Caco-2 (cell line): ENCODE results near the gene TMEM178A. TPM values are rescaled to one million over a fixed set of nuclear protein-coding genes. Genes with fewer than 3 reads are reported as not detected.

Experiments used
- BruUV-seq: library from RNA; stranded (reverse); fragments of 400-500 nt; replicated peaks from 2 replicates; lab custom pipeline; 2021; lab: Mats Ljungman, UMichigan
- CTCF ChIA-PET: fragments of 300-600 bp; sonication (Branson Sonifier 250); formaldehyde crosslinking; loops from one replicate; lab custom pipeline; 2022; ENCODE audit warnings: antibody characterized with exemption; lab: Charles Lee
- POLR2A ChIA-PET: fragments of 300-600 bp; sonication (Branson Sonifier 250); formaldehyde crosslinking; loops from one replicate; lab custom pipeline; 2022; ENCODE audit warnings: antibody characterized with exemption; lab: Charles Lee
- DNase-seq, 2 experiments: peaks; one replicate each; pipeline versions ENCODE4 v3.0.0 to v3.0.0-alpha.2; 2020 to 2022
- H3K27me3 ChIP-seq: replicated peaks from 2 replicates; pipeline ENCODE4 v1.6.0; 2011; ENCODE audit warnings: low read length; ENCODE audit not compliant: control insufficient read depth, insufficient read depth
- H3K36me3 ChIP-seq: 2 replicates; pipeline ENCODE4 v1.5.1; 2011; ENCODE audit warnings: low read length; ENCODE audit not compliant: control insufficient read depth, insufficient read depth
- H3K4me1 ChIP-seq: fragments of 250-450 bp; sonication (Bioruptor Pico); 2 replicates; pipeline ENCODE4 v1.5.1; 2020; ENCODE audit warnings: mild to moderate bottlenecking
- H3K4me3 ChIP-seq: 2 replicates; pipeline ENCODE4 v1.5.1; 2011; ENCODE audit warnings: low read depth, mild to moderate bottlenecking, control low read depth, low read length
- H3K9me3 ChIP-seq: fragments of 250-450 bp; sonication (Bioruptor Pico); 2 replicates; pipeline ENCODE4 v1.5.1; 2020; ENCODE audit warnings: mild to moderate bottlenecking, moderate library complexity
- H3K27ac Mint-ChIP-seq: one replicate; pipeline ENCODE4 v1.8.0; 2022; ENCODE audit warnings: mixed read lengths; ENCODE audit not compliant: unreplicated experiment
- H3K27me3 Mint-ChIP-seq: one replicate; pipeline ENCODE4 v1.8.0; 2022; ENCODE audit warnings: mixed read lengths; ENCODE audit not compliant: insufficient read depth, unreplicated experiment
- H3K36me3 Mint-ChIP-seq: one replicate; pipeline ENCODE4 v1.8.0; 2022; ENCODE audit warnings: mild to moderate bottlenecking, mixed read lengths; ENCODE audit not compliant: insufficient read depth, unreplicated experiment
- H3K4me1 Mint-ChIP-seq: one replicate; pipeline ENCODE4 v1.8.0; 2022; ENCODE audit warnings: low read depth, mixed read lengths; ENCODE audit not compliant: unreplicated experiment
- H3K4me3 Mint-ChIP-seq: one replicate; pipeline ENCODE4 v1.8.0; 2022; ENCODE audit warnings: mild to moderate bottlenecking, moderate library complexity, mixed read lengths; ENCODE audit not compliant: unreplicated experiment
- H3K9me3 Mint-ChIP-seq: one replicate; pipeline ENCODE4 v1.8.0; 2022; ENCODE audit warnings: mixed read lengths; ENCODE audit not compliant: unreplicated experiment
- CTCF ChIP-seq, 2 experiments: fragments of 200-600 bp in 1 of 2; IDR thresholded peaks; 1 replicate in 1 of 2; 2 replicates in 1 of 2; pipeline versions ENCODE4 v1.5.1 to v1.8.0; 2011 to 2022; ENCODE audit warnings: antibody characterized with exemption in 1 of 2, control low read depth in 1 of 2, inconsistent platforms in 1 of 2, low read depth in 1 of 2, low read length in 1 of 2, mild to moderate bottlenecking in 1 of 2, moderate library complexity in 1 of 2; ENCODE audit not compliant: insufficient read depth in 1 of 2, severe bottlenecking in 1 of 2, unreplicated experiment in 1 of 2
- intact Hi-C: fragments of 100-400 bp; cut with micrococcal nuclease; formaldehyde crosslinking; loops from one replicate; pipeline ENCODE4 v1.10.0; 2022; ENCODE audit not compliant: unreplicated experiment
- total RNA-seq: library from RNA; stranded (reverse); gene quantifications from 2 replicates; pipeline ENCODE4 v1.2.3, GENCODE V29; 2022

Gene TMEM178A
- total RNA-seq, 1 experiment from 2014 or later, result 0.29 TPM

GRCh38 chr2:39688181-39688580 lies 22.5 kb downstream of the TMEM178A start:
- H3K27ac Mint-ChIP-seq, result no peak overlapping the region
- H3K27me3 ChIP-seq, result no peaks in the 10 kb centered on the region
- H3K27me3 Mint-ChIP-seq, result peaks cover 17% of the 10 kb centered on the region
- DNase-seq, result no peak
- ChIA-PET POLR2A (no interaction called here), CTCF (interaction anchor here (0.6 kb wide), 1 partner anchor 38 kb away, joined by 3 read pairs; no protein-coding TSS in a partner anchor)
- no peak overlapping the region for H3K4me3 ChIP-seq
- no peaks in the 10 kb centered on the region for H3K36me3 Mint-ChIP-seq
- intact Hi-C loops, result no loop called here
- H3K36me3 ChIP-seq, result no peaks in the 10 kb centered on the region
- TF ChIP-seq CTCF (IDR thresholded peaks at IDR 0.05; ENCODE audit: insufficient read depth in 1 of 2, low read depth in 1 of 2, low read length in 1 of 2, severe bottlenecking in 1 of 2, unreplicated experiment in 1 of 2), result no peak
- no TSS peak for BruUV-seq
- H3K4me1 Mint-ChIP-seq, result peaks cover 7% of the 10 kb centered on the region
- H3K9me3 Mint-ChIP-seq, result no peaks in the 10 kb centered on the region
- H3K9me3 ChIP-seq, result no peaks in the 10 kb centered on the region
- H3K4me1 ChIP-seq, result no peaks in the 10 kb centered on the region
- no peak overlapping the region for H3K4me3 Mint-ChIP-seq

GRCh38 chr2:39689272-39689841 lies 23.6 kb downstream of the TMEM178A start:
- no peak for TF ChIP-seq CTCF (IDR thresholded peaks at IDR 0.05; ENCODE audit: insufficient read depth in 1 of 2, low read depth in 1 of 2, low read length in 1 of 2, severe bottlenecking in 1 of 2, unreplicated experiment in 1 of 2)
- DNase-seq, result no peak
- H3K4me1 Mint-ChIP-seq, result peaks cover 7% of the 10 kb centered on the region
- H3K9me3 Mint-ChIP-seq, result no peaks in the 10 kb centered on the region
- POLR2A ChIA-PET, result no interaction called here
- peaks cover 15% of the 10 kb centered on the region for H3K27me3 Mint-ChIP-seq
- intact Hi-C loops, result no loop called here
- BruUV-seq, result no TSS peak
- no peaks in the 10 kb centered on the region for H3K9me3 ChIP-seq
- no peak overlapping the region for H3K4me3 Mint-ChIP-seq
- no peak overlapping the region for H3K27ac Mint-ChIP-seq
- H3K36me3 ChIP-seq, result no peaks in the 10 kb centered on the region
- CTCF ChIA-PET, result interaction anchor here (0.6 kb wide), 1 partner anchor 165 kb away, joined by 3 read pairs; no protein-coding TSS in a partner anchor
- no peaks in the 10 kb centered on the region for H3K36me3 Mint-ChIP-seq
- no peaks in the 10 kb centered on the region for H3K4me1 ChIP-seq
- no peak overlapping the region for H3K4me3 ChIP-seq
- H3K27me3 ChIP-seq, result no peaks in the 10 kb centered on the region

- Mint-ChIP-seq H3K4me3 (no peak overlapping the region), H3K36me3 (no peaks in the 10 kb centered on the region), H3K4me1 (peaks cover 7% of the 10 kb centered on the region), H3K9me3 (no peaks in the 10 kb centered on the region), H3K27me3 (peaks cover 10% of the 10 kb centered on the region), H3K27ac (no peak overlapping the region)
- Histone ChIP-seq H3K36me3 (no peaks in the 10 kb centered on the region), H3K4me1 (no peaks in the 10 kb centered on the region), H3K27me3 (no peaks in the 10 kb centered on the region), H3K4me3 (no peak overlapping the region), H3K9me3 (no peaks in the 10 kb centered on the region)
- TF ChIP-seq CTCF (IDR thresholded peaks at IDR 0.05; ENCODE audit: insufficient read depth in 1 of 2, low read depth in 1 of 2, low read length in 1 of 2, severe bottlenecking in 1 of 2, unreplicated experiment in 1 of 2), result no peak
- no peak for DNase-seq
- ChIA-PET POLR2A (no interaction called here), CTCF (no interaction called here)
- intact Hi-C loops, result loop anchor here (5.0 to 10.0 kb wide), 2 partner anchors 98 to 175 kb away; no protein-coding TSS in a partner anchor
- no TSS peak for BruUV-seq
These were observed 24.2 kb downstream of the TMEM178A start for GRCh38 chr2:39689876-39690275.
